Transverse colon (tissue), 4 donors: ENCODE measurements around the gene NHLH2.

Source experiments
- POLR2AphosphoS5 ChIP-seq, 3 donors: sonication (generic); formaldehyde crosslinking; IDR thresholded peaks; one replicate each; pipeline ENCODE4 v1.6.1; 2016; ENCODE audit warnings: antibody characterized with exemption in 3 of 3
- TF ChIP-seq, protein P1 (sequence below), 5 experiments: fragments of 200-600 bp in 3 of 5; fragments of 450-650 bp in 2 of 5; sonication (generic) in 3 of 5; IDR thresholded peaks; 1 replicate in 2 of 5; 2 replicates in 3 of 5; pipeline ENCODE4 v1.5.1; 2016 to 2017; ENCODE audit warnings: antibody characterized with exemption in 5 of 5, inconsistent platforms in 3 of 5, mild to moderate bottlenecking in 2 of 5, moderate library complexity in 1 of 5

DNA sequence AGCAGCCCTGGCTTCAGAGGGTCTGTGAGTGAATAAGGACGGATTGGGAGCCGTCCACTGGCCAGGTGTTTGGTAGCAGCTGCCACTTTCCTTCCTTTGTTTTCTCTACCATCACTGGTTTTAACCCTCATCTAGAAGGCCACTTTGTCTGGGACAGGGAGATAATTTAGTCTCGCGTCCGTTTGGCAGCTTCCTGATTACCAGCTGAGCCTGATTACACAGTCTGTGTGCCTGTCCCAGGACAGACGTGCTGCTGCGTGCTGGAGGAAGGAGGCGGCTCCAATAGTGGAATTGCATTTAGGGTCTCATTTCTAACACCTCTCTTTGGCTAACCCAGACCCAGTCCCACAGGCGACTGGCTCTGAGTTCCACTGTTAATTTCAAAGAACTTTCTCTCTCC is 47.8 kb downstream of the NHLH2 start:
- no peak for TF ChIP-seq POLR2AphosphoS5 (IDR thresholded peaks at IDR 0.05)
- TF ChIP-seq, protein P1, sequence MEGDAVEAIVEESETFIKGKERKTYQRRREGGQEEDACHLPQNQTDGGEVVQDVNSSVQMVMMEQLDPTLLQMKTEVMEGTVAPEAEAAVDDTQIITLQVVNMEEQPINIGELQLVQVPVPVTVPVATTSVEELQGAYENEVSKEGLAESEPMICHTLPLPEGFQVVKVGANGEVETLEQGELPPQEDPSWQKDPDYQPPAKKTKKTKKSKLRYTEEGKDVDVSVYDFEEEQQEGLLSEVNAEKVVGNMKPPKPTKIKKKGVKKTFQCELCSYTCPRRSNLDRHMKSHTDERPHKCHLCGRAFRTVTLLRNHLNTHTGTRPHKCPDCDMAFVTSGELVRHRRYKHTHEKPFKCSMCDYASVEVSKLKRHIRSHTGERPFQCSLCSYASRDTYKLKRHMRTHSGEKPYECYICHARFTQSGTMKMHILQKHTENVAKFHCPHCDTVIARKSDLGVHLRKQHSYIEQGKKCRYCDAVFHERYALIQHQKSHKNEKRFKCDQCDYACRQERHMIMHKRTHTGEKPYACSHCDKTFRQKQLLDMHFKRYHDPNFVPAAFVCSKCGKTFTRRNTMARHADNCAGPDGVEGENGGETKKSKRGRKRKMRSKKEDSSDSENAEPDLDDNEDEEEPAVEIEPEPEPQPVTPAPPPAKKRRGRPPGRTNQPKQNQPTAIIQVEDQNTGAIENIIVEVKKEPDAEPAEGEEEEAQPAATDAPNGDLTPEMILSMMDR (IDR thresholded peaks at IDR 0.05) = no peak
